WTC11 (cell line): ENCODE measurements around the gene DCAF15.

Source experiments
- CBFB ChIP-seq: sonication (generic); formaldehyde crosslinking; IDR thresholded peaks from 2 replicates; pipeline ENCODE4 v1.8.1; 2022; ENCODE audit warnings: mild to moderate bottlenecking, low read depth, missing genetic modification reagents
- CREB1 ChIP-seq: sonication (generic); formaldehyde crosslinking; IDR thresholded peaks from 2 replicates; pipeline ENCODE4 v1.8.0; 2023; ENCODE audit warnings: mild to moderate bottlenecking, missing genetic modification reagents
- CTCF ChIP-seq: fragments of 200-600 bp; IDR thresholded peaks from 2 replicates; pipeline ENCODE4 v1.8.0; 2022; ENCODE audit warnings: antibody characterized with exemption
- ELF4 ChIP-seq: sonication (generic); formaldehyde crosslinking; IDR thresholded peaks from 2 replicates; pipeline ENCODE4 v1.8.1; 2022; ENCODE audit warnings: low read depth, mild to moderate bottlenecking, moderate library complexity, missing genetic modification reagents
- FOXJ3 ChIP-seq: sonication (generic); formaldehyde crosslinking; IDR thresholded peaks from 2 replicates; pipeline ENCODE4 v1.9.0; 2021; ENCODE audit warnings: missing genetic modification reagents, mild to moderate bottlenecking, borderline replicate concordance
- JUN ChIP-seq: sonication (generic); formaldehyde crosslinking; IDR thresholded peaks from 2 replicates; pipeline ENCODE4 v1.8.0; 2023; ENCODE audit warnings: mild to moderate bottlenecking, missing genetic modification reagents
- TCF7 ChIP-seq: sonication (generic); formaldehyde crosslinking; IDR thresholded peaks from 2 replicates; pipeline ENCODE4 v1.8.0; 2022; ENCODE audit warnings: mild to moderate bottlenecking, low read depth, missing genetic modification reagents, moderate library complexity
- TP53 ChIP-seq: sonication (generic); formaldehyde crosslinking; IDR thresholded peaks from 2 replicates; pipeline ENCODE4 v1.8.1; 2023; ENCODE audit warnings: mild to moderate bottlenecking, missing genetic modification reagents
- ZNF121 ChIP-seq: sonication (generic); formaldehyde crosslinking; IDR thresholded peaks from 2 replicates; pipeline ENCODE4 v1.8.0; 2023; ENCODE audit warnings: missing genetic modification reagents
- ZNF263 ChIP-seq: sonication (generic); formaldehyde crosslinking; IDR thresholded peaks from 2 replicates; pipeline ENCODE4 v1.8.1; 2022; ENCODE audit warnings: low read depth, mild to moderate bottlenecking, moderate library complexity, missing genetic modification reagents
- TF ChIP-seq, protein P1 (sequence below): sonication (generic); formaldehyde crosslinking; IDR thresholded peaks from 2 replicates; pipeline ENCODE4 v1.8.1; 2023; ENCODE audit warnings: mild to moderate bottlenecking, missing genetic modification reagents, borderline replicate concordance

DNA sequence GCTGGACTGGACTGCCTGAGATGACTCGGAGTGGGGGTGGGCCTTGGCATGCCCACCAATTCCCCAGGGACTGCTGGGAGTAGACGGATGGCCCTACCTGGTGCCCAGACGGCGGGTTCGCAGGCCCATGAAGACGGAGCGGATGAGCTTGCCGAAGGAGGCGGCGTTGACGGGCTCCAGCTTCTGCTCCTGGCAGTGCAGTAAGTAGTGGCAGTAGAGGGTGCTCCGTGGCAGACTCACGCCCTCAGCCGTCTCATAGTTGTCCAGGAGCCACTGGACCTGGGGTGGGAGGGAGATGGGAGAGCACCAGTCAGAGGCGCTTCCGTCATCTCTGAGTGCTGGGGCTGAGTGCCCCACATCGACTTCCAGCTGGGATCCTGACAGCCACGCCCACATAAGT, 17.6 kb downstream of the DCAF15 start:
- TF ChIP-seq TCF7 (CRISPR knock-in tag) (no peak), ZNF121 (CRISPR knock-in tag) (no peak), ZNF263 (CRISPR knock-in tag) (no peak), CTCF (no peak), ELF4 (CRISPR knock-in tag) (no peak), CREB1 (CRISPR knock-in tag) (no peak), TP53 (CRISPR knock-in tag) (no peak), CBFB (no peak), JUN (CRISPR knock-in tag) (no peak), FOXJ3 (no peak)
- TF ChIP-seq, protein P1, sequence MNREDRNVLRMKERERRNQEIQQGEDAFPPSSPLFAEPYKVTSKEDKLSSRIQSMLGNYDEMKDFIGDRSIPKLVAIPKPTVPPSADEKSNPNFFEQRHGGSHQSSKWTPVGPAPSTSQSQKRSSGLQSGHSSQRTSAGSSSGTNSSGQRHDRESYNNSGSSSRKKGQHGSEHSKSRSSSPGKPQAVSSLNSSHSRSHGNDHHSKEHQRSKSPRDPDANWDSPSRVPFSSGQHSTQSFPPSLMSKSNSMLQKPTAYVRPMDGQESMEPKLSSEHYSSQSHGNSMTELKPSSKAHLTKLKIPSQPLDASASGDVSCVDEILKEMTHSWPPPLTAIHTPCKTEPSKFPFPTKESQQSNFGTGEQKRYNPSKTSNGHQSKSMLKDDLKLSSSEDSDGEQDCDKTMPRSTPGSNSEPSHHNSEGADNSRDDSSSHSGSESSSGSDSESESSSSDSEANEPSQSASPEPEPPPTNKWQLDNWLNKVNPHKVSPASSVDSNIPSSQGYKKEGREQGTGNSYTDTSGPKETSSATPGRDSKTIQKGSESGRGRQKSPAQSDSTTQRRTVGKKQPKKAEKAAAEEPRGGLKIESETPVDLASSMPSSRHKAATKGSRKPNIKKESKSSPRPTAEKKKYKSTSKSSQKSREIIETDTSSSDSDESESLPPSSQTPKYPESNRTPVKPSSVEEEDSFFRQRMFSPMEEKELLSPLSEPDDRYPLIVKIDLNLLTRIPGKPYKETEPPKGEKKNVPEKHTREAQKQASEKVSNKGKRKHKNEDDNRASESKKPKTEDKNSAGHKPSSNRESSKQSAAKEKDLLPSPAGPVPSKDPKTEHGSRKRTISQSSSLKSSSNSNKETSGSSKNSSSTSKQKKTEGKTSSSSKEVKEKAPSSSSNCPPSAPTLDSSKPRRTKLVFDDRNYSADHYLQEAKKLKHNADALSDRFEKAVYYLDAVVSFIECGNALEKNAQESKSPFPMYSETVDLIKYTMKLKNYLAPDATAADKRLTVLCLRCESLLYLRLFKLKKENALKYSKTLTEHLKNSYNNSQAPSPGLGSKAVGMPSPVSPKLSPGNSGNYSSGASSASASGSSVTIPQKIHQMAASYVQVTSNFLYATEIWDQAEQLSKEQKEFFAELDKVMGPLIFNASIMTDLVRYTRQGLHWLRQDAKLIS (CRISPR knock-in tag): no peak
